Measurements from ENCODE around the gene HMGB2. TPM values are rescaled to one million over a fixed set of nuclear protein-coding genes. Genes with fewer than 3 reads are reported as not detected.

Gene HMGB2
- total and polyA plus RNA-seq, 2 of the 8 experiments (the other 6 are each of a cell fraction or from before 2014, with no cell fraction given) = 54.7 to 218 TPM

- Histone ChIP-seq H2BK20ac (ENCODE audit: low read length) (no peak overlapping the region), H3K14ac (ENCODE audit: insufficient read length) (no peak overlapping the region), H3K4ac (replicated peaks; ENCODE audit: insufficient read length, low read depth, low read length) (no peak overlapping the region), H3K56ac (replicated peaks; ENCODE audit: insufficient read length, low read depth, low read length) (no peak overlapping the region), H3K9me3 (ENCODE audit: insufficient read depth in 2 of 2, low read depth in 1 of 2, low read length in 1 of 2) (no peaks in the 10 kb centered on the region), H3K4me1 (replicated peaks in 1 of 4; ENCODE audit: control insufficient read depth in 3 of 4, insufficient read depth in 4 of 4, low read length in 3 of 4) (no peaks in the 10 kb centered on the region; a peak in 1 of 7 replicates), H3K27me3 (replicated peaks in 1 of 4; ENCODE audit: control insufficient read depth in 3 of 4, extremely low read depth in 1 of 4, insufficient read depth in 3 of 4, low read length in 3 of 4) (no peaks in the 10 kb centered on the region), H2BK5ac (ENCODE audit: low read depth, low read length) (no peak overlapping the region), H3K23me2 (ENCODE audit: low read depth, low read length) (peaks cover 11% of the 10 kb centered on the region), H4K5ac (ENCODE audit: insufficient read length, low read depth, low read length) (peak overlapping the region; percentile 15), H3K79me1 (ENCODE audit: low read depth, low read length) (no peaks in the 10 kb centered on the region), H3K36me3 (ENCODE audit: control insufficient read depth in 2 of 4, insufficient read depth in 4 of 4, low read length in 3 of 4) (peaks cover 0 to 4% (median 0%) of the 10 kb centered on the region in 4 experiments; a peak in 1 of 8 replicates), H2AK5ac (ENCODE audit: low read depth, low read length) (no peak overlapping the region), H3K23ac (ENCODE audit: insufficient read length) (no peak overlapping the region), H3K27ac (ENCODE audit: low read depth, low read length) (0 out of 2 replicates have a peak overlapping the region, but pooled peaks have one; percentile 30), H3K9ac (replicated peaks in 1 of 4; ENCODE audit: extremely low read depth in 1 of 4, low read depth in 3 of 4, low read length in 3 of 4) (peak overlapping the region; percentile 34 to 76 (median 71)), H2BK120ac (replicated peaks; ENCODE audit: low read depth, low read length) (no peak overlapping the region), H3K4me3 (ENCODE audit: extremely low read depth in 1 of 4, insufficient read depth in 2 of 4, low read depth in 3 of 4, low read length in 4 of 4) (peak overlapping the region; percentile 68 to 90 (median 86)), H4K91ac (replicated peaks; ENCODE audit: insufficient read length, low read length) (no peak overlapping the region), H2BK15ac (ENCODE audit: low read length) (no peak overlapping the region), H3K4me2 (ENCODE audit: insufficient read depth in 1 of 2, low read depth in 2 of 2, low read length in 2 of 2) (peak overlapping the region; percentile 97 to 98), H3K79me2 (ENCODE audit: control insufficient read depth in 1 of 2, insufficient read depth in 2 of 2, low read length in 2 of 2) (peaks cover 0 to 11% of the 10 kb centered on the region in 2 experiments; a peak in 2 of 4 replicates), H3K18ac (ENCODE audit: extremely low read depth, low read length) (peak overlapping the region; percentile 89; the same call in 1 of the 2 replicates), H4K20me1 (replicated peaks in 1 of 2; ENCODE audit: control insufficient read depth in 1 of 2, insufficient read depth in 2 of 2, low read length in 2 of 2) (no peaks in the 10 kb centered on the region), H4K8ac (ENCODE audit: extremely low read depth, insufficient read depth, low read length) (peak overlapping the region; percentile 87; the same call in 1 of the 2 replicates), H2AFZ (ENCODE audit: low read length) (peak overlapping the region; percentile 77), H2BK12ac (ENCODE audit: low read depth, low read length) (peak overlapping the region; percentile 77)
- POLR2A ChIA-PET (ENCODE audit: partially characterized antibody) = interaction anchor here (0.6 to 6.6 kb wide), 6 partner anchors 13 to 40 kb away, joined by 3 to 123 read pairs (median 4); partner anchors contain the start of genes HMGB2 and SCRG1
- WGBS, 2 experiments (ENCODE audit: extremely low coverage in 1 of 2, insufficient coverage in 1 of 2, insufficient read length in 1 of 2, insufficient replicate concordance in 2 of 2, low coverage in 1 of 2, low lambda C conversion rate in 2 of 2, missing lambda C conversion rate in 1 of 2) = 1% methylated on average over 37 of the region's 68 CpGs; no CpG with 5 or more reads in 1 of the 2 experiments
- peak in 1 of 2 experiments; percentile 78 for DNase-seq (ENCODE audit: low read depth in 1 of 2, low spot score in 2 of 2)
- no peak for FAIRE-seq
- CTCF ChIA-PET (ENCODE audit: partially characterized antibody) = interaction anchor here (0.8 to 3.3 kb wide), 15 partner anchors 14 to 381 kb away, joined by 3 to 12 read pairs (median 4); partner anchors contain the start of gene HMGB2
- TF ChIP-seq SP4 (IDR thresholded peaks at IDR 0.05; ENCODE audit: low read length) = no peak
- TF ChIP-seq POLR2A (IDR thresholded peaks at IDR 0.05; ENCODE audit: control extremely low read depth in 1 of 2, low read depth in 2 of 2, low read length in 2 of 2) = peak in 1 of 2 experiments; percentile 67; a peak in 2 of 3 replicates
- peak; percentile 26 for TF ChIP-seq EZH2 (IDR thresholded peaks at IDR 0.05; ENCODE audit: low read depth, low read length, severe bottlenecking)
- peak; percentile 42 for TF ChIP-seq KDM4A (IDR thresholded peaks at IDR 0.05; ENCODE audit: low read depth, low read length, severe bottlenecking)
- peak; percentile 44; the same call in 1 of the 2 replicates for TF ChIP-seq SUZ12 (IDR thresholded peaks at IDR 0.05; ENCODE audit: low read length)
- peak; percentile 20 for TF ChIP-seq PHF8 (conservative IDR thresholded peaks at IDR 0.05; ENCODE audit: low read depth, low read length)
- TF ChIP-seq CTCF (IDR thresholded peaks at IDR 0.05; ENCODE audit: control extremely low read depth in 1 of 3, insufficient read depth in 1 of 3, low read depth in 1 of 3, low read length in 3 of 3) = 0 out of 4 replicates have a peak, but pooled peaks of 1 of the 3 experiments have one; percentile 0
Measured at GRCh38 chr4:173371292-173372192, 37.4 kb upstream of the HMGB2 start.
